ENCODE data around the gene ABLIM1.

ABLIM1 gene

GRCh38 chr10:114647545-114648138 is 10.4 kb downstream of the ABLIM1 start:
- H3K27ac ChIP-seq: no peak overlapping the region
- TF ChIP-seq ZFX (IDR thresholded peaks at IDR 0.05; ENCODE audit: borderline replicate concordance) (no peak), CTCF (IDR thresholded peaks at IDR 0.05) (no peak)

GRCh38 chr10:114646426-114646825 is 11.6 kb downstream of the ABLIM1 start:
- TF ChIP-seq CTCF (IDR thresholded peaks at IDR 0.05) (no peak), ZFX (IDR thresholded peaks at IDR 0.05; ENCODE audit: borderline replicate concordance) (no peak)
- H3K27ac ChIP-seq: no peak overlapping the region

- no peak for TF ChIP-seq CTCF (IDR thresholded peaks at IDR 0.05)
- TF ChIP-seq ZFX (IDR thresholded peaks at IDR 0.05; ENCODE audit: borderline replicate concordance): no peak
- no peak overlapping the region for H3K27ac ChIP-seq
Observed at GRCh38 chr10:114645706-114646105, 12.4 kb downstream of the ABLIM1 start.

- no peak for TF ChIP-seq CTCF (IDR thresholded peaks at IDR 0.05)
- TF ChIP-seq ZFX (IDR thresholded peaks at IDR 0.05; ENCODE audit: borderline replicate concordance): no peak
- H3K27ac ChIP-seq: no peak overlapping the region
Observed at GRCh38 chr10:114643158-114643557, 14.9 kb downstream of the ABLIM1 start.

GRCh38 chr10:114642729-114643128 is 15.3 kb downstream of the ABLIM1 start:
- TF ChIP-seq ZFX (IDR thresholded peaks at IDR 0.05; ENCODE audit: borderline replicate concordance) (no peak), CTCF (IDR thresholded peaks at IDR 0.05) (no peak)
- H3K27ac ChIP-seq: no peak overlapping the region

- H3K27ac ChIP-seq: no peak overlapping the region
Observed at GRCh38 chr10:114638821-114639625, 19.1 kb downstream of the ABLIM1 start.

More at GRCh38 chr10:114638821-114639625, 19.1 kb downstream of the ABLIM1 start:
- TF ChIP-seq CTCF (IDR thresholded peaks at IDR 0.05): no peak
- TF ChIP-seq ZFX (IDR thresholded peaks at IDR 0.05; ENCODE audit: borderline replicate concordance): no peak

Measured in 22Rv1 (cell line).